Measurements from ENCODE around the gene OPN3.

Gene OPN3

DNA sequence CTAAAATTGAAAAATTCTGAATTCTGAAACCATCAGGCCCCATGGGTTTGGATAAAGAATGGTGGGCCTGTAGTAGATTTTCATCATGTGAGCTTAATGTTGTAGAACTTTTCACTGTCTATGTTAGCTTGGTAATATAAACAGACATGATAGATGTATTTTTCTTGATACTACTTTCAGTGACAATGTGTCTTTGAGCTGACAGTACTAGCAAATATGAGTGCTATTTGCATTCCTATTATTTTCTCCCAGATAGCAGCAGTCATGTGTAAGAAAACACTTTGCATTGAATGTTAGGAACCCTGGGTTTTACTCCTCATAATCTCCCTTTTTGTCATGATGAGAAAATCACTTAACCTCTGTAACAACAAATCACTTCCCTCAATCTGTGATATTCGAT, 89.9 kb downstream of the OPN3 start:
- TF ChIP-seq, protein P1, sequence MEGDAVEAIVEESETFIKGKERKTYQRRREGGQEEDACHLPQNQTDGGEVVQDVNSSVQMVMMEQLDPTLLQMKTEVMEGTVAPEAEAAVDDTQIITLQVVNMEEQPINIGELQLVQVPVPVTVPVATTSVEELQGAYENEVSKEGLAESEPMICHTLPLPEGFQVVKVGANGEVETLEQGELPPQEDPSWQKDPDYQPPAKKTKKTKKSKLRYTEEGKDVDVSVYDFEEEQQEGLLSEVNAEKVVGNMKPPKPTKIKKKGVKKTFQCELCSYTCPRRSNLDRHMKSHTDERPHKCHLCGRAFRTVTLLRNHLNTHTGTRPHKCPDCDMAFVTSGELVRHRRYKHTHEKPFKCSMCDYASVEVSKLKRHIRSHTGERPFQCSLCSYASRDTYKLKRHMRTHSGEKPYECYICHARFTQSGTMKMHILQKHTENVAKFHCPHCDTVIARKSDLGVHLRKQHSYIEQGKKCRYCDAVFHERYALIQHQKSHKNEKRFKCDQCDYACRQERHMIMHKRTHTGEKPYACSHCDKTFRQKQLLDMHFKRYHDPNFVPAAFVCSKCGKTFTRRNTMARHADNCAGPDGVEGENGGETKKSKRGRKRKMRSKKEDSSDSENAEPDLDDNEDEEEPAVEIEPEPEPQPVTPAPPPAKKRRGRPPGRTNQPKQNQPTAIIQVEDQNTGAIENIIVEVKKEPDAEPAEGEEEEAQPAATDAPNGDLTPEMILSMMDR (conservative IDR thresholded peaks at IDR 0.05; ENCODE audit: control insufficient read depth, insufficient read depth, low read depth, low read length): no peak
- no peak for DNase-seq (ENCODE audit: low read depth)
- no peak overlapping the region for H3K4me3 ChIP-seq (ENCODE audit: control insufficient read depth, low read depth, low read length)

DNA sequence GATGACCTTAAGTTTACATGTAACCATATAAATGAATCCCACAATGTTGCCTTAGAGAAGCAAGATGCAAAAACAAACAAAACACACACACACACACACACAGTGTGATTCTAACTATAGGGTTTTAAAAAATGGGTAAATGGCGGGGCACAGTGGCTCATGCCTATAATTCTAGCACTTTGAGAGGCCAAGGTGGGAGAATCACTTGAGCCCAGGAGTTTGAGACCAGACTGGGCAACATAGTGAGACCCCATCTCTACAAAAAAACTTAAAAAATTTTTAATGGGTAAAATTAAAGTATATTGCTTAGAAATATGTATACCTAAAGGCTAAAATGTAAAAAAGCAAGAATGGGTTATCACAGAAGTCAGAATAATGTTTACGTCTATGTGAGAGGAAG, 92.2 kb downstream of the OPN3 start:
- TF ChIP-seq, protein P1 (conservative IDR thresholded peaks at IDR 0.05; ENCODE audit: control insufficient read depth, insufficient read depth, low read depth, low read length): no peak
- DNase-seq (ENCODE audit: low read depth): no peak
- no peak overlapping the region for H3K4me3 ChIP-seq (ENCODE audit: control insufficient read depth, low read depth, low read length)

Measured in fibroblast of mammary gland (primary cell).